HL-60 (cell line): ENCODE data around the gene NOTCH3.

Experiments used
- CTCF ChIP-seq: IDR thresholded peaks from one replicate; pipeline ENCODE4 v1.5.1; 2011; ENCODE audit warnings: low read length, control low read depth, inconsistent platforms; ENCODE audit not compliant: insufficient read depth
- POLR2AphosphoS5 ChIP-seq: IDR thresholded peaks from 2 replicates; pipeline ENCODE4 v1.6.1; 2012; ENCODE audit warnings: low read depth

- TF ChIP-seq CTCF, result no peak
- TF ChIP-seq POLR2AphosphoS5, result no peak
Observed at GRCh38 chr19:15231271-15231670, 30.5 kb upstream of the NOTCH3 start.
